AML-193 (cell line): ENCODE results near the gene CGRRF1.

Source experiments
- DNase-seq, 2 experiments: peaks; one replicate each; lab custom pipeline; 2025; lab: John Stamatoyannopoulos, UW

The CGRRF1 gene

DNA sequence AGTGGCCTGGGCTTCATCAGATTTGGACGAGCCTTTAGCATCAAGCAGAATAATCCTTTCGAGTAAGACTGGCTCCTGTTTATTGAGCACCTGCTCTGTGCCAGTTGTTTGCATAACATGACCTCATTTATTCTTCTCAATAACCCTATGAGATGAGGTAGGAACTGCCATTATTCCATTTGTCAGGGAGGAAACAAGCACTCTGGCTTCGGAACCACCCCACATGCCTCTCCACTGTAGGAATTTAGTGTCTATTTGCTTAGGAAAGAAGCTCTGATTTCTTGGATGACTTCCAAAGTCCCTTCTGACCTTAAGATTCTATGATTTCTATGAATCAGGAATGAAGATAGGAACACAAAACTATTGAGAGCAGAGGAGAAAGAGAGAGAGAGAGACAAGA is 68.3 kb downstream of the CGRRF1 start:
- DNase-seq: no peak

DNA sequence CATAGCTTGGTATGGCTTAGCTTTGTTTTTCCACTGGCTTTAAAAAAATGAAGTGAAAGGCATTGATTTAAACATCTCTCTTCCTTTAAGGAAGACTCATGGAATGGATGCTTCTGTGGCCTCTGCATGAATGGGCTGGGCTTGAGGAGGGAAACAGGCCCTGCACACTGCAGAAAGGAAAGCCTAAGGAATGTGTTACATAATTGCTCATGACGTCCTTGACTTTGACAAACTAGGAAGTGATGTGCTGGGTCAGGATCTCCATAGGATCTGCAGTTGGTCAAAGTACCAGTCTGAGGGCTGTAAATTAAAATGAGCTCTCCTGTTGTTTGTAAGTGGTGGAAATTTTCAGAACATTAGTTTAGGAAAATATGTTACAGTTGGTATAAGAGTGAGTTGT is 69.9 kb downstream of the CGRRF1 start:
- no peak for DNase-seq

DNA sequence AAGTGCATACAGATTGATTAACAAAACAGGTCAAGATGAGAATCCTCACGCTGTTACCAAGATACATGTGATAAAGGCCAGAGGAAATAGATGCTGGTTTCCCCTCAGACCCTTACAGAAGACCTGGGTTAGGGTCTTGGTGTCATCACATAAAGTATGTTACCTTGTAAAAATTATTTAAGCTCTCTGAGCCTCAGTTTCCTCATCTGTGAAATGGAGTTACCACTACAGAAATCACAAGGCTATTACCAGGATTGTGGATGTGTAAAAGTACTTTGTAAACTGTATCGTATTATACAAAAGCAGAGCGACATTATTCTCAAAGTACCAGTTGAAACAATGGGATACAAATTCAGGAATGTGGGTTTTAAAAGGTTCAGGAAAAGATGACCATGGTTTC is 71.2 kb downstream of the CGRRF1 start:
- DNase-seq: no peak

- DNase-seq: no peak
Measured at GRCh38 chr14:54582334-54582733, 72.6 kb downstream of the CGRRF1 start.

GRCh38 chr14:54584097-54584496 is 74.4 kb downstream of the CGRRF1 start:
- DNase-seq: no peak

DNA sequence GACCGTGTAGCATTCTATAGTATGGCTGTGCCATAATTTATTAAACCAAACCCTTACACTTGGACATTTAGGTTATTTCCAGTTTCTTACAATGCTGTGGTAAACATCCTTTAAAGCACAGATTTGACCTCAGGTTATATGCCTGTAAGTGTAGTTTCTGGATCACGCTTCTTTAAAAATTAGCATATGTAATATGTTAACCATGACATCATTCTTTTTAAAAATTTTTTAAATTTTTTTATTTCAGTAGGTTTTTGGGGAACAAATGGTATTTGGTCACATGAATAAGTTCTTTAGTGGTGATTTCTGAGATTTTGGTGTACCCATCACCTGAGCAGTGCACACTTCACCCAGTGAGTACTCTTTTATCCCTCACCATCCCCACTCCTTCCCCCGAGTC is 75.5 kb downstream of the CGRRF1 start:
- DNase-seq: no peak
